Neural progenitor cell (in vitro differentiated cells): ENCODE results near the gene ATOX1.

Experiments used
- CTCF ChIP-seq: fragments of 200-600 bp; sonication (generic); IDR thresholded peaks from 2 replicates; pipeline ENCODE4 v1.5.1; 2017; ENCODE audit warnings: antibody characterized with exemption, mild to moderate bottlenecking
- EZH2 ChIP-seq: fragments of 200-600 bp; sonication (generic); IDR thresholded peaks from 2 replicates; pipeline ENCODE4 v1.6.1; 2017; ENCODE audit warnings: antibody characterized with exemption, mild to moderate bottlenecking, moderate library complexity
- EZH2phosphoT487 ChIP-seq: fragments of 200-600 bp; sonication (generic); IDR thresholded peaks from 2 replicates; pipeline ENCODE4 v1.6.1; 2017; ENCODE audit warnings: antibody characterized with exemption

GRCh38 chr5:151793358-151793757 is 34.9 kb upstream of the ATOX1 start:
- TF ChIP-seq CTCF (no peak), EZH2 (no peak), EZH2phosphoT487 (no peak)
